Measurements from ENCODE around the gene L3MBTL4. TPM values are rescaled to one million over a fixed set of nuclear protein-coding genes. Genes with fewer than 3 reads are reported as not detected.

L3MBTL4 gene
- total and polyA plus RNA-seq, 12 donors: 3.9 to 22.6 (median 8.7) TPM

DNA sequence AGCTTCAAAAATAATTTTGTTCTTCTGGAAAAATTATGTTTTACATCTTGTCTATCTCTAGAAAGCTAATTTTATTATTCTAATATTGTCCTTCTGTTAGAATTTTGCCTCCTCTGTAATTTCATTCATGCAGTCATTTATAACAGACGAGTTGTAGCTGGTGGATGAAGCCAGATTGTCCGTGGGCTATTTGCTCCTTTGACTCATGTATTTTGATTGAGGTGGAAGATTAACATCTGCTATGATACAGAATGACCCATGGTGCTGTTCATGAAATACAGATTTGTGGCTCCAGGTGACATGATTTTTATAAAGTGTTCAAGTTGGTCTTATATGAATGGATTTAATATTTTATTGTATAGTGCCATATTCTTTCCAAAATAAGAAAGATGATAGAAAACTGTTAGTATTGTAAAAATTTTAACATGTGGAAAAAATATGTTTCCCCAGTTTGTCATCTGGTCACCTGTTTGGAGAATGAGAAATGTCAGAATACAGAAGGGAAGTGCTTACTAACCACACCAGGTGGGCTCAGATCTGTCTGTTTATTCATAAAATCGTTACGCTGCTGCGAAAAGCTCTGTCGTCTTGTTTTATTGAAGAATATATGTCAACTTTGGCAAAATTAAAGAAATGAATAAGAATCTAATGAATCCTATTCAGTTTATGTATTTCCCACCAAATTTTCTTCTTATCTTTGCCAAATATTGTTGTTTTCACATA is 20.4 kb upstream of the L3MBTL4 start:
- Histone ChIP-seq H3K36me3 (replicated peaks in 1 of 2) (no peaks in the 10 kb centered on the region), H3K27ac (no peak overlapping the region), H3K9me3 (replicated peaks in 1 of 3) (no peaks in the 10 kb centered on the region), H3K27me3 (no peaks in the 10 kb centered on the region), H3K4me1 (replicated peaks in 1 of 2) (no peaks in the 10 kb centered on the region), H3K4me3 (peak overlapping the region in 1 of 4 donors; percentile 28)
- no peak for DNase-seq
- intact Hi-C loops (cut with DNase I): no loop called here
- no peak for TF ChIP-seq POLR2A (IDR thresholded peaks at IDR 0.05)
- TF ChIP-seq, protein P1, sequence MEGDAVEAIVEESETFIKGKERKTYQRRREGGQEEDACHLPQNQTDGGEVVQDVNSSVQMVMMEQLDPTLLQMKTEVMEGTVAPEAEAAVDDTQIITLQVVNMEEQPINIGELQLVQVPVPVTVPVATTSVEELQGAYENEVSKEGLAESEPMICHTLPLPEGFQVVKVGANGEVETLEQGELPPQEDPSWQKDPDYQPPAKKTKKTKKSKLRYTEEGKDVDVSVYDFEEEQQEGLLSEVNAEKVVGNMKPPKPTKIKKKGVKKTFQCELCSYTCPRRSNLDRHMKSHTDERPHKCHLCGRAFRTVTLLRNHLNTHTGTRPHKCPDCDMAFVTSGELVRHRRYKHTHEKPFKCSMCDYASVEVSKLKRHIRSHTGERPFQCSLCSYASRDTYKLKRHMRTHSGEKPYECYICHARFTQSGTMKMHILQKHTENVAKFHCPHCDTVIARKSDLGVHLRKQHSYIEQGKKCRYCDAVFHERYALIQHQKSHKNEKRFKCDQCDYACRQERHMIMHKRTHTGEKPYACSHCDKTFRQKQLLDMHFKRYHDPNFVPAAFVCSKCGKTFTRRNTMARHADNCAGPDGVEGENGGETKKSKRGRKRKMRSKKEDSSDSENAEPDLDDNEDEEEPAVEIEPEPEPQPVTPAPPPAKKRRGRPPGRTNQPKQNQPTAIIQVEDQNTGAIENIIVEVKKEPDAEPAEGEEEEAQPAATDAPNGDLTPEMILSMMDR (IDR thresholded peaks at IDR 0.05): no peak
- 69 to 77% (median 73%) methylated on average over 6 of the region's 6 CpGs for WGBS, 4 donors

DNA sequence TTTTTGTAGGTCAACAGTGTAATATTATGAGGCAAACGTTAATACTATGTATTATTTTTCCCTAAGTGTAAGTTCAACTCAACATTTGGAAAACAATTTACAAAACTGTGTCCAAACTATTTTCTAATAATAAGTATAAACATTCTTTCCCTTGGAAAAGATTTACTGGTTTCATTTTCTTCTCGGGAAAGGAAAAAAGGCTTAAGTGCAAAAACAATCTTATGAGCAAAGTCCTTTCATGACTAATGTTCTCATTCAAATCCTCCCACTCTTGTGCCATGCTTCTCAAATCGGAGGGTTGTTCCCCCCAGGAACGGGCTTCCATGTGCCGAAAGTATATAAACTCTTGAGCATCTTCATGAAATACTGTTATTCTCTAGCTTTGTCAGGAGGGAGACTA is 19.8 kb upstream of the L3MBTL4 start:
- no peak overlapping the region for H3K27ac ChIP-seq
- WGBS, 4 donors: 48 to 57% (median 52%) methylated on average over 5 of the region's 5 CpGs

DNA sequence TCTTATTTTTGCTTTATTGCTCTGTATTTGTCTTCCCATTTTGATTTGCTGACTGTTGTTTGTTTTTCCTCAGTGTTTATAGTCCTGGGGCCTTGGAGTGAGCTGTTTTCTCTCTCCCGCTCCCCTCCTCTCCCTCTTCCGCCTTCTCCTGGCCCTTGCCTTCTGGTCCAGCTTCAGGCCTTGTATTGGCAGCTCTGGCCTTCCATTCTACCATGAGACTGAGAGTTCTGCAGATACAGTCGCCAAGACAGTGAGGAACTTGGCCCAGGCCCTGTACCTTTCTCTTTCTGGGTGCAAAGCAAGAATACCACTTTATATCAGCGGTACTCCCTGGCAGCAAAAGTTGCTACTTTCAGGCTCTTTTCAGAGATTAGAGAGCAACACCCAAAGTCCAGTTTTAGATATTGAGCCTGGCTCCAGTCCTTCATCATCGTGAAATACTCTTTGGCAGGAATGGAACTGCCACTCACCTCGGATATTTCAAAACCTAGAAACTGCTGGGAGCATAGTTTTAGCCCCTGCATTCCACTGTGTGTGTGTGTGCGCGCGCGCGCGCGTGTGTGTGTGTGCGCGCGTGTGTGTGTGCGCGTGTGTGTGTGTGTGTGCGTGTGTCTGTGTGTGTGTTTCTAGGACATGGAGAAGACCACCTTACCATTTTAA is 17.1 kb upstream of the L3MBTL4 start:
- Histone ChIP-seq H3K27ac (no peak overlapping the region), H3K4me3 (no peak overlapping the region), H3K27me3 (no peaks in the 10 kb centered on the region), H3K9me3 (replicated peaks in 1 of 3) (no peaks in the 10 kb centered on the region), H3K4me1 (replicated peaks in 1 of 2) (no peaks in the 10 kb centered on the region), H3K36me3 (replicated peaks in 1 of 2) (no peaks in the 10 kb centered on the region)
- TF ChIP-seq, protein P1 (IDR thresholded peaks at IDR 0.05): no peak
- TF ChIP-seq POLR2A (IDR thresholded peaks at IDR 0.05): no peak
- DNase-seq: no peak
- intact Hi-C loops (cut with DNase I): no loop called here
- 57 to 85% (median 76%) methylated on average over 19 of the region's 19 CpGs for WGBS, 4 donors

More for the DNA sequence above, 19.8 kb upstream of the L3MBTL4 start:
- Histone ChIP-seq H3K36me3 (replicated peaks in 1 of 2) (no peaks in the 10 kb centered on the region), H3K4me3 (peak overlapping the region in 1 of 4 donors; percentile 28), H3K27me3 (no peaks in the 10 kb centered on the region), H3K9me3 (replicated peaks in 1 of 3) (no peaks in the 10 kb centered on the region), H3K4me1 (replicated peaks in 1 of 2) (no peaks in the 10 kb centered on the region)
- intact Hi-C loops (cut with DNase I): no loop called here
- no peak for DNase-seq
- TF ChIP-seq, protein P1 (IDR thresholded peaks at IDR 0.05): no peak
- TF ChIP-seq POLR2A (IDR thresholded peaks at IDR 0.05): no peak

DNA sequence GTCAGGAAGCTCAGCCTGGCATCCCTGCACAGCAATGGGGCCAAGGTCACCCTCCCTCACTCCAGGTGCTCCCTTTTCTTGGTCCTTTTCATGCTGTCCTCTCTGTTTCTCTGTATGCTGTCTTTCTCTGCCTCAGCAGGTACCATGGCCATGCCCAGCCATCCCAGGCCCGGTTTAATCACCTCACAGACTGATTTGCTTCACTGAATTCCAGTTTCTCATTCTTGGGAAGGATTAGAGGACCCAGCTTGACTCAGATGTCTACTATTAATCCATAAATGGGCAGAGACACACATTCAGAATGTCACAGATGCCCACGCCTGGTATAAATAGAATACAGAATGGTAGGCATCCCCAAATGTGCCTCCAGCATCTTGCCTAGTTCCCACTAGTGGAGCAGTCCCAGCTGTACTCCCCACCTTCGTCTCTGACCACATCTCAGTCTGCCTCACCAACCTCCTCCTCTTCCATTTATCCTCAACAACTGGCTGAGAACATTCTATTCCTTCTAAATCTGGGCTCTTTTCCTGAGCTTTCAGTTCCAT is 14.2 kb upstream of the L3MBTL4 start:
- WGBS, 4 donors: 85 to 93% (median 90%) methylated on average over 3 of the region's 3 CpGs
- no peak overlapping the region for H3K27ac ChIP-seq
- no peak for DNase-seq
- no peaks in the 10 kb centered on the region for H3K36me3 ChIP-seq (replicated peaks in 1 of 2)
- H3K4me3 ChIP-seq: no peak overlapping the region
- TF ChIP-seq, protein P1 (IDR thresholded peaks at IDR 0.05): no peak
- no peak for TF ChIP-seq POLR2A (IDR thresholded peaks at IDR 0.05)
- intact Hi-C loops (cut with DNase I): no loop called here
- H3K9me3 ChIP-seq (replicated peaks in 1 of 3): no peaks in the 10 kb centered on the region
- H3K27me3 ChIP-seq: no peaks in the 10 kb centered on the region
- no peaks in the 10 kb centered on the region for H3K4me1 ChIP-seq (replicated peaks in 1 of 2)

Measured in adrenal gland (tissue), 12 donors.